ENCODE results near the gene NINJ2. TPM values are rescaled to one million over a fixed set of nuclear protein-coding genes. Genes with fewer than 3 reads are reported as not detected.
"Not testable (repeated sequence)": the region's sequence is repeated elsewhere in the genome, so short reads cannot be mapped to it uniquely, and the experiment has no call there.

NINJ2 gene
- total RNA-seq, 1 donor from 2014 or later, result 12.6 TPM

DNA sequence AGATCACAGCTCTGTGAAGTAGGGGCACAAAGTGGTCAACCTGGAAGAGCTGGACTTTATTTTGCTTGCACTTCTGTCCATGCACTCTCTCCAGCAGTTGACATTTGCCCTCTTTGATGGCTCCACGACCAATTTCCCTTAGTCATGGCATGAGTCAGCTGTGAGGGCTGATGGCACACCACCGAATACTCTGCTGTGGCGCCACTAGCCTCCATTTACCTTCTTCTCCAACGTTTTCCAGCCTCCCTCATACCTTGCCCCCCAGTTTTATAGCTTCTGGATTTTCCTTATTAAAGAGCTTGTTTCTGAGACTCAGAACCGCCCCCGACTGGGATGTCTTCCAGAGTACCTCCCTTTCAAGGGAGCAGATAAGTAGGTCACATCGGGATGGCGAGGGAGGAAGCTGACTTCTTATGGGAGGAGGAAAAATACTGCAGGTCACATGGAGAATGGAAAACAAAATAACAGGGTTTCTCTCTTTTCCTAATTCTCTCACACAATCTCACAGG, 17.6 kb downstream of the NINJ2 start:
- DNase-seq (peak; percentile 55), ATAC-seq (ENCODE audit: poor library complexity) (peak; percentile 45)
- intact Hi-C loops (cut with DNase I), result loop anchor here (5.0 to 10.0 kb wide), 2 partner anchors 68 to 169 kb away; no protein-coding TSS in a partner anchor

DNA sequence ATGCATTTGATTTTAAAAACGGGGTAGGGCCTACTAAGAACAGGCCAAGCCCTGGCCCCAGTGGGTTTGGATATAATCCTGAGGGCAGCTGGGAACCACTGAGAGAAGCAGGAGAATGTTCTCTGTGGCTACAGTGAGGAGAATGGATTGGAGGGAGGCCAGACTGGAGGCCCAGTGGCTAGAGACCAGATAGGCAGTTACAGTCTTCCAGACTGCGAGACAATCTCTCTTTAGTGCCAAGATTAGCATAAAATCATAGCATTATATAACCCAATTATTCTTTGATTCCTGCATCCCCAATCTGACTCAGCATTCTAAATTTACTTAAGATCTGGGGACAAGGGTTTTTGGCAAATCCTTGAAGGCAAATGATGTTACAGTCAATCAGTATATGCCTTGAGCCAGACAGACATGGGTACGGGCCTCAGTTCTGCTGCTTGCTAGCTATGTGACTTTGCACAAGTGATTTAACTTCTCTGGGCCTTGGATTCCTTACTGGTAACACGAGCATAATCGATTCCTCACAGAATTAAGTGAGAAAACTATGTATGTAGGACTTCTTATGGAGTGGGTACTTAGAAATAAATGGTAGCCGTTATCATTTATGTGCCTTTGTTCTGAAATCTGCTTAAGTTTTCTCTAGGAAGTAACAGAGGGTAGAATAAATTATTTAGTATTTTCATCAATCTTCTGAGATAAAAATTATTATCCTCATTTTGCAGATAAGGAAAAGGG, 18.3 kb downstream of the NINJ2 start:
- DNase-seq (peak; percentile 49), ATAC-seq (ENCODE audit: poor library complexity) (no peak)
- intact Hi-C loops (cut with DNase I), result loop anchor here (5.0 to 10.0 kb wide), 3 partner anchors 68 to 170 kb away; partner anchors contain the start of gene WNK1

DNA sequence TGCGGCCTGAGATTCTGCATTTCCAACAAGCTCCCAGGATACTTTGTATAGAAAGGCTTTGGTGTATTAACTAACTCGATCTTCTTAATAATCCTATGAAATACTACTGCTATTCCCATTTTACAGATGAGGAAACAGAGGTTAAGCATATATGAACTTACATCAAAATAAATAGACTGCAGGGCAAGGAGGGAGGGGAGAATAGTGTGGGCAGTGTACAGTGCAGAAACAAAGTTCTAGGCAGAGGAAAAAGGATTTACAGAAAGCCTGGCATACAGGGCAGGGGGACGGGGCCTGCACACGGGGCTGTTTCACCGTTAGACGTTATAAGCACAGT, 19.0 kb downstream of the NINJ2 start:
- ATAC-seq (ENCODE audit: poor library complexity) (no peak), DNase-seq (no peak)
- intact Hi-C loops (cut with DNase I), result loop anchor here (5.0 to 10.0 kb wide), 2 partner anchors 108 to 171 kb away; partner anchors contain the start of gene WNK1

DNA sequence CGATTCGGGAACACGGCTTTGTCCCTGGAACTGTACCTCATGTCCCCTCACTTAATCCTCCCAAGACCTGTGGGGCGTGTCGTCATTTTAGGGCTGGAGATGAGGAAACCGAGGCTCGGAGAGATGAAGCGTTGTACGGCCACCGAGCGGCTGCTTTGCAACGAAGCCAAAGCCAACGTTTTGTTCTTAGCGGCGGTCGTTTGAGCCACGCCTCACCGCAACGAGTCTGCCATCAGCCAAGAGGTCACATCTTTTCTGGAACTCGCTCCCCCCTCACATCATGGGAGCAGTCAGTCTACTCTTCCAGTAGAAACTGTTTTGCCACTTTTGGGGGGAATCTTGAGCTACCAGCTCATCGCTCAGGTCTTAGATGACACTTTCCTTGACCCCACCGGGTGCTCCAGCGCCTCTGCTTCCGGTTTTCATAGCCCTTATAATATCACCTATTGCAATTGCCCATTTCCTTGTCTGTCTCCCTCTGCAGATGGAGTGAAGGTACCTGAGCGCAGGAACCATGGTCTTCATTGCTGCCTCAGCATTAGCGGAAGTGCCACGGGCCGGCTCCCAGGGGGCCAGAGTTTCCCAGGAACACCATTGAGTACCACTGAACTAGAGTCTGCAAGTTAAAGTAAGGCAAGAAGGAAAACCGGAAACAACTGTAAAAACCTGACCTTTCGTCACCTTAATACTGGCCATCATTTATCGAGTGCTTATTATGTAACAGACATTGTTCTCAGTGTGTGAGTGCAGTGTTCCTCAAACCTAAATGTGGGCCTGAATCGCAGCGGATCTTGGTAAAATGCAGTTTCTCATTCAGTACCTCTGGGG, 19.6 kb downstream of the NINJ2 start:
- ATAC-seq (ENCODE audit: poor library complexity), result peak; percentile 8
- intact Hi-C loops (cut with DNase I), result loop anchor here (5.0 to 10.0 kb wide), 2 partner anchors 109 to 171 kb away; partner anchors contain the start of gene WNK1

DNA sequence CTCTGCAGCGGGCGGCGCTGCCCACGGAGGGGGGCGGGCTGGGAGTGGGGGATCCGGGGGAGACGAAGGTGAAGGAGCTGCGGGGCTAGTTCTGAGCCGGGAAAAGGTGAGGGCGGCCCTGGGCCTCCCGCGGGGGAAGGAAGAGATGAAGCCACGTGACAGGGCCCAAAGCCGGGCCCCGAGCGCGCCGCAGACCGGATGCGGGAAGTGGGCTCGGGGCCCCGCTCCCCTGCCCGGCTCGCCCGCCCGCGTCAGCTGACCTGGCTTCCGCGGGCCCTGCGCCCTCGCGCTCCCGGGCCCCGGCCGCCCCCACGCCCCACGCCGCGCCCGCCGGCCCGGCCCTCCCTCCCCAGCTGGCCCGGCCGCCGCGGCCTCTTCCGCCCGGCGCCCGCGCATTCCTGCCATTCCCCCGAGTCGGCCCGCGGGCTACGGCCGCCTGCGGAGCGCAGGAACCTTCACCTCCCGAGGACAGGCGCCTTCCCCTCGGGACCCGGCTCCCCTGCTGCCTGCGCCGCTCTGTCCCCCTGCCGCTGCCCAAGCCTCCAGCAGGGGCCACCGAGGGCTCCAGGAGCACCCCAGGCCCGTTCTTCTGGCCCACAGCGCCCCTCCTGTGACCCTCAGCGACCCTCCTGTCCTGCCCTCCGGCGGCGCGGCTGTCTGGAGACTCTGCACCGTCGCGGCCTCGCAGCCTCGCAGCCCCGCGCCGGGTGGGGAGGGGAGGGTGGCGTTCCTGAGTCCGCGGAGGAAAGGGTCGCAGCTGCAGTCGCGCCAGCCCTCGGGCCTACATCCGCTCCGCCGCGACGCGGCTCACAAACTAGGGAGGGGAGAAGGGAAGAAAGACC, 20.4 kb downstream of the NINJ2 start:
- ATAC-seq (ENCODE audit: poor library complexity) (peak; percentile 73), DNase-seq (peak; percentile 89)
- intact Hi-C loops (cut with DNase I), result loop anchor here (5.0 to 10.0 kb wide), 2 partner anchors 109 to 172 kb away; partner anchors contain the start of gene WNK1

More for the DNA sequence above, 19.6 kb downstream of the NINJ2 start:
- peak; percentile 73 for DNase-seq

GRCh38 chr12:641321-641720, 21.9 kb downstream of the NINJ2 start:
- not testable (repeated sequence) for ATAC-seq (ENCODE audit: poor library complexity); DNase-seq
- intact Hi-C loops (cut with DNase I), result loop anchor here (5.0 to 10.0 kb wide), 2 partner anchors 111 to 173 kb away; partner anchors contain the start of gene WNK1

- intact Hi-C loops (cut with DNase I), result loop anchor here (5.0 to 10.0 kb wide), 2 partner anchors 112 to 174 kb away; partner anchors contain the start of gene WNK1
- no peak for DNase-seq
- no peak for ATAC-seq (ENCODE audit: poor library complexity)
Measured at GRCh38 chr12:640773-641172, 22.5 kb downstream of the NINJ2 start.

DNA sequence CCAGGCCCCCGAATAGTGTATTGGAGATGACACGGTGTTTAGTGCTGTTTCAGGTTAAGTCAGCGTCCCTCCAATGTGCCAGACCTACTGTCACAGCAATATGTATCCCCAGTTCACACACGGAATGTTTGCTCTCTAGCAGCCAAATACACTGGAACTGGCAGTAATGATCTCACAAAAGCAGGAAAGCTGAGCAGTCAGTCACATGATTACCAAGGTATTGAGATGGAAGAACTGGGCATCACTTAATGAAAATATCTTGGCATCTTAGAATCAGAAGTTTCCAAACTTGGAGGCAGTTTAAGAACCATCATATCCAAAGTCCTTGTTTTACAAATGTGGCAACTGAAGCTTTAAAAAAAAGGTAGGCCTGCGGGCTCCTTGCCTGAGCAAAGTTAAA, 23.3 kb downstream of the NINJ2 start:
- DNase-seq (no peak), ATAC-seq (ENCODE audit: poor library complexity) (no peak)
- intact Hi-C loops (cut with DNase I), result loop anchor here (5.0 to 10.0 kb wide), 2 partner anchors 112 to 175 kb away; partner anchors contain the start of gene WNK1

- intact Hi-C loops (cut with DNase I), result no loop called here
- ATAC-seq (ENCODE audit: poor library complexity) (no peak), DNase-seq (no peak)
Measured at GRCh38 chr12:639566-639965, 23.7 kb downstream of the NINJ2 start.

- DNase-seq (no peak), ATAC-seq (ENCODE audit: poor library complexity) (no peak)
- intact Hi-C loops (cut with DNase I), result no loop called here
Measured at GRCh38 chr12:638953-639557, 24.2 kb downstream of the NINJ2 start.

- no peak for DNase-seq
- intact Hi-C loops (cut with DNase I), result no loop called here
- ATAC-seq (ENCODE audit: poor library complexity), result no peak
Measured at GRCh38 chr12:636632-637031, 26.6 kb downstream of the NINJ2 start.

GRCh38 chr12:633731-634130, 29.5 kb downstream of the NINJ2 start:
- no peak for ATAC-seq (ENCODE audit: poor library complexity)
- DNase-seq, result no peak
- intact Hi-C loops (cut with DNase I), result no loop called here

DNA sequence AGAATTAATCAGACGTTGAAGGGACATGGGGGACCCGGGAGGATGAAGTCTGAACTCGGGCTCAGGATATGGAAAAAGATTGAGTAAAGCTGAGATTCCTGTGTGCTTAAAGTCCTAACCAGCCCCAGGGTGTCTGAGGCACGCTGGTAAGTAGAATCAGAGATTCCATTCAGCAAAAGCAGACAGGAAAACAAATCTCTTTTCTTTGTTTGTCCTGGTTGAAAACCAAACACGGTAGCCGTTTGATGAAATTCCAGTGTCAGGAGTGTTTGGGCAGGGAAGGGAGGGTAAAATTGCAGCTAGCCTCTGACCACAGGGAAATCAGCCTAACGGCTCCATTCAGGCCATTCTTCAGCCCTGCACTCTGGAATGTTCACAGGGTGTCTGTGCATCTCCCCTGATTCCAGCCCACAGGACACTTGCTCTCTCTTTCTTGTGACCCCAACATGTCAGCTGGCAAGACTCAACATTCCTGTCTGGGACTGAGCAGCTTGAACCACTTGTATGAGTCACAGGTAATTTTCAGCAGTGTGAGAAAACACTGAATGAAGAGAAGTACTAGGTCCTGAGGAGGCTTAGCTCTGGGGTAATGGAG, 31.0 kb downstream of the NINJ2 start:
- DNase-seq (no peak), ATAC-seq (ENCODE audit: poor library complexity) (peak; percentile 47)
- intact Hi-C loops (cut with DNase I), result no loop called here

DNA sequence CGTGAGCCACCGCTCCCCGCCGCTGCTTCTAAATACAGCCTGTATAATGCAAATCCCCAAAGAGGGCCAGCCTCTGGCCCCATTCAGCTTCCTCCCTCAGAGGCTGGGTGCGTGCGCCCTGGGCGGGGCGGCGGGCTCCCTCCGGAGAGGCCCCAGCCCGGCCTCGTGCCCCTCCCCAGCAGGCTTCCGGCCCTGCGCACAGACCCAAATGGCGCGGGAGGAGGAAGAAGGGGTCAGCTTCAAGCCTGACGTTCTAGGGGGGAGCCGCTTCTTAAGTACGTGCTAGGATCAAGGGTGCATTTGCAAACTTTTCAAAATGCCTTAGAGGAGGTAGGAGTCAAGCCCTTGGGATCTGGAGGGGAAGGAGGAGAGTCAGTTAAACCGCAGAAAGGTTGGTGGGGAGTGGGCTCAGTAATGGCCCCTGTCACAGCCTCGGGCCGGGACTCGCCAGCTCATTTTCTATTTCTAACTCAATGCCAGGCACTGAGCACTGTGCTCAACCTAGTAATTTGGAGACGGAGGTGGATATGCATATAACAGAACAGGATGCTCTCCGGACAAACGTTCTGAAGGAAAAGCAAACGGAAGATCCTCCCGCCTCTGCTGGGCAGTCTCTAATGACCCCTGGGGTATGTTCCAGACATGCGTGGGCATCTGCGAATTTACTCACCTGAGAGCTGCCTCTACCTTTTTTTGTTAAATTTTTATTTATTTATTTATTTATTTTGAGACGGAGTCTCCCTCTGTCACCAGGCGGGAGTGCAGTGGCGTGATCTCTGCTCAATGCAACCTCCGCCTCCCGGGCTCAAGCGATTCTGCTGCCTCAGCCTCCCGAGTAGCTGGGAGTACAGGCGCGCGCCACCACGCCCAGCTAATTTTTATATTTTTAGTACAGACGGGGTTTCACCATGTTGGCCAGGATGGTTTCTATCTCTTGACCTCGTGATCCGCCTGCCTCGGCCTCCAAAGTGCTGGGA, 32.3 kb downstream of the NINJ2 start:
- DNase-seq (peak; percentile 84), ATAC-seq (ENCODE audit: poor library complexity) (peak; percentile 64)
- intact Hi-C loops (cut with DNase I), result no loop called here

GRCh38 chr12:628742-629078, 34.5 kb downstream of the NINJ2 start:
- DNase-seq; ATAC-seq (ENCODE audit: poor library complexity); intact Hi-C loops (cut with DNase I): not testable (repeated sequence)

- intact Hi-C loops (cut with DNase I), result no loop called here
- no peak for DNase-seq
- no peak for ATAC-seq (ENCODE audit: poor library complexity)
Measured at GRCh38 chr12:627863-628741, 35.1 kb downstream of the NINJ2 start.

Data from Right ventricle myocardium superior (tissue), 1 donor.